ENCODE data around the gene SPATA2L.

Gene SPATA2L

DNA sequence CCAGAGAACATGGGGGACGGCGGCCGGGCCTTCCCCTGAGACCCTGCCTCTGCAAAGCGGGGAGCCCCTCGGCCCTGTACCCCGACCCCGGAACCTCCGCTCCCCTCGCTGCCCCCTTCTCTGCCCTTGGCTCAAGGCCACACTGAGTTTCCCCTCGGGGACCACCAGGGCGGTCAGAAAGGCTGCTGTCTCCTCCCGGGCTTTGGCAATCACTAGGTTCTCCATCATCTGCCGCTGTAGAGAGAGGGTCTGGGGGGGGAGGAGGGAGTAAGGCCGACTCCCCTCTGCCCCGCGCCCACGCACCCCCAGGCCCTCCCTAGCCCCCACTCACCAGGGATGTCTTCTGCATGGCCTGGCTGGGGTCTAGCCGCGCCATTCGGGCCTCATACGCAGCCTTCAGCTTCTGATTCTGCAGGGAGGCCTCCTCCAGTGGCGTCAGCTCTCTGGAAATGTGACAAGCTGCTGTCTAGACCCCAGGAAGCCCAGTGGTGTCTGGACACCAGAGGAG, 10.8 kb upstream of the SPATA2L start:
- DNase-seq (ENCODE audit: low read depth): no peak
- TF ChIP-seq, protein P1, sequence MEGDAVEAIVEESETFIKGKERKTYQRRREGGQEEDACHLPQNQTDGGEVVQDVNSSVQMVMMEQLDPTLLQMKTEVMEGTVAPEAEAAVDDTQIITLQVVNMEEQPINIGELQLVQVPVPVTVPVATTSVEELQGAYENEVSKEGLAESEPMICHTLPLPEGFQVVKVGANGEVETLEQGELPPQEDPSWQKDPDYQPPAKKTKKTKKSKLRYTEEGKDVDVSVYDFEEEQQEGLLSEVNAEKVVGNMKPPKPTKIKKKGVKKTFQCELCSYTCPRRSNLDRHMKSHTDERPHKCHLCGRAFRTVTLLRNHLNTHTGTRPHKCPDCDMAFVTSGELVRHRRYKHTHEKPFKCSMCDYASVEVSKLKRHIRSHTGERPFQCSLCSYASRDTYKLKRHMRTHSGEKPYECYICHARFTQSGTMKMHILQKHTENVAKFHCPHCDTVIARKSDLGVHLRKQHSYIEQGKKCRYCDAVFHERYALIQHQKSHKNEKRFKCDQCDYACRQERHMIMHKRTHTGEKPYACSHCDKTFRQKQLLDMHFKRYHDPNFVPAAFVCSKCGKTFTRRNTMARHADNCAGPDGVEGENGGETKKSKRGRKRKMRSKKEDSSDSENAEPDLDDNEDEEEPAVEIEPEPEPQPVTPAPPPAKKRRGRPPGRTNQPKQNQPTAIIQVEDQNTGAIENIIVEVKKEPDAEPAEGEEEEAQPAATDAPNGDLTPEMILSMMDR (IDR thresholded peaks at IDR 0.05; ENCODE audit: insufficient read depth, low read depth, low read length, missing control alignments): no peak
- peak overlapping the region; percentile 84 for H3K4me3 ChIP-seq (ENCODE audit: low read depth, low read length)

DNA sequence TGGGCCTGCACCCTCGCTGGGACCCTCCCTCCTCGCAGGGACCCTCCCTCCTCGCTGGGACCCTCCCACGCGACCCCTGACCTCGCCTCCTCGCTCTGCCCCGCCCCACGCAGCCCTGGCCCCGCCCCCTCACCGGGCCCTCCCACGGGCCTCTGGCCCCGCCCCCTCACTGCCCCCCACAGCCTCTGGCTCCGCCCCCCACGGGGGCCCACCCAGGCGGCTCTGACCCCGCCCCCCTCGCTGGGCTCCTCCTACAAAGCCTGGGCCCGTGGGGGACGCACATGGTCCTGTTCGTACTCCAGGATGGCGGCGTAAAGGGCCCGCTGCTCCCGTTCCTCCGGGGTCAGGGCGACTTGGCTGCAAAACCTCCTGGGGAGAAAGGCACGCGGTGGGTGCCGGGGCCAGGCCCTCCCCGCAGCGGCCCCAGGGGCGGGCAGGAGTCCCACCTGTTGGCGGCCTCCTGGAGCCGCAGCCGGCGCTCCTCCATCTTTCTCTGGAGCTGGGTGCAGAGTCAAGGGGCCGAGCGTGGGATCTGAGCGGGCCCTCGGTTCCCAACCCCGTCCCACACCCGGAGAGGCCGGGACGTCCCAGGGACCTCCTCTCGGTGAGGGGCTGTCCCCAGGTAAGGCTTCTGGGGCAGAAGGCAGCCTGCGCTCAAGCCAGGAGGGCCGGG, 10.2 kb upstream of the SPATA2L start:
- H3K4me3 ChIP-seq (ENCODE audit: low read depth, low read length): peak overlapping the region; percentile 84
- TF ChIP-seq, protein P1 (IDR thresholded peaks at IDR 0.05; ENCODE audit: insufficient read depth, low read depth, low read length, missing control alignments): no peak
- peak; percentile 91 for DNase-seq (ENCODE audit: low read depth)

DNA sequence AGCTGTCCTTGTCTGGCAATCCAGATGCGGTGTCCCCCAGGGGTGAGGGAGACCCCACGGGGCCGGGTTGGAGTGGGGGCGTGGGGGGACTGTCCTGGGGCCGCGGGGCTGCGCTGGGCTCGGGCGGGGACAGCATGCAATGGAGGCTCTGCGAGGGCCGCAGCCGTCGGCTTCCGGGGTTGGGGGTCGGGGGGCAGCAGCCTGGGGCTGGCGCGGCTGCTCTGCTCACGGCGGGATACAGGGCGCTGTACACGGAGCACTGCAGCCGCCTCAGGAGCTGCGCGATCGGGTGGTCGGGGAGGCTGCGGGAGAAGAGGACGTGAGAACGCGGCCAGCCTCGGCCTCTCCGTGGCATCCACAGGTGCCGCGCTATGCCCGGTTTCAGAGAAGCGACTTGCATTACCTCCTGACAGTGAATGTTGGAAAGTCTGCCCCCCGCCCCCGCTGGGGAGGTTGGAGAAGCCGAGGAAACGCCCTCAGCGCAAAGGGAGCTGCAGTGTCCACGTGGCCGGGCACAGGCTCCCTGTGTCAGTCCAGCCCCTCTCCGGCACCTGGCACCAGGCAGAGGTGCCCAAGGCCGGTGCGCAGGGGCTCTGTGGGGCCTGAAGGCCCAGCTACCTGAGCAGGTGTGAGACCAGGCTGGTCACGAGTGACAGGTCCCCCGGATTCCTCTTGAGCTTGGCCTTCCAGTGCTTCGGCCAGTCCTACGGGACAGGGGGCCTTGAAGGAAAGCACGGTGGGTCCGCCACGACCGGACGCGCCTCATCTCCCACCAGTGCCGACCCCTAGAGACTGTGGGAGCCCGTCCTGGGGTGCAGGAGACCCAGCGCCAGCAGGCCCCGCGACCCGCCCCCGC, 9.4 kb upstream of the SPATA2L start:
- TF ChIP-seq, protein P1 (IDR thresholded peaks at IDR 0.05; ENCODE audit: insufficient read depth, low read depth, low read length, missing control alignments): no peak
- no peak for DNase-seq (ENCODE audit: low read depth)
- H3K4me3 ChIP-seq (ENCODE audit: low read depth, low read length): no peak overlapping the region

DNA sequence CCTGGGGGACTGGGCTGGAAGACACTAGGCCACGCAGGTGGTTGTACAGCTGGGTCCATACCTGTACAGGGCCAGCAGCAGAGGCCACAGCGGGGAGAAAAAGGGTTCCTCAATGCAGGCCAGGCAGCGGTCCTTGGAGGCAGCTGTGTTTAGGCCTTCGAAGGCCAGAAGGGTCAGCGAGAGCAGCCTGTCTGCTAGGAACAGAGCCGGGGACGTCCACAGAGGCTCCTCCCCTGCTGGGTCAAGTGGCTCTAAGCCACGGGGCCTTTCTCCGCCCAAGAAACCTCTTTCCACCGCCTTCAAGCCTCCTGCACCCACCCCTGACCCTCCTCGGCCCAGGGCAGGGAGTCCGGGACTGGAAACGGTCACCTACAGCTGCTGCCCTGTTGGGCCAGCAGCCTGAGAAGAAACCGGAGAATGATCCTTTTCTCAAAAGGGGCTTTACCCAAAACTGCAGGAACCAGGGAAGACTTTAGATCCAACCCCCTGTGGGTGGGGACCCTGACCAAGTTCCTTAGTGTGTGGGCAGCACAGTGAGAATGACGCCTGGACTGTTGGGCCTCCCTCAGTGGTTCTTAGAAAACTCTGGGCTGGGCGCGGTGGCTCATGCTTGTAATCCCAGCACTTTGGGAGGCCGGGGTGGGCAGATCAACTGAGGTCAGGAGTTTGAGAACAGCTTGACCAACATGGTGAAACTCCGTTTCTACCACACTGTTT, 8.4 kb upstream of the SPATA2L start:
- TF ChIP-seq, protein P1 (IDR thresholded peaks at IDR 0.05; ENCODE audit: insufficient read depth, low read depth, low read length, missing control alignments): no peak
- H3K4me3 ChIP-seq (ENCODE audit: low read depth, low read length): no peak overlapping the region
- no peak for DNase-seq (ENCODE audit: low read depth)

DNA sequence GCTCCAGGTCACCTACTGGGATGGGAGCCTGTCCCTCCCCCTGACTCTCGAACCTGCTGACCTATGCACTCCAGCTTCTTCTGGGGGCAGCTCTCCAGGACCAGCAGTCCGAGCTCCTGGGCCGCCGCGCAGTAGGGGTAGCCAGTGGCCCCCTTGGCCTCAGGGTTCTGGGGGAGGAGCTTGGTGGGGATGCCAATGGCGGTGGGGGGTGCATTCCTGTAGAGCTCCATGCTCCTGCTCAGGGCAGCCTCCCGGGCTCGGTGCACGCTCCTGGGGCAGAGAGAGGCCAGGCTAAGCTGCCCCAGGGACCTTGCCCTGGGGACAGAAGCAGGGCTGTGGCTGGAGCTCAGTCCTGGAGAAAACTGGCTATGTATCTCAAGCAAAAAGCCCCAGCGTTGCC, 7.7 kb upstream of the SPATA2L start:
- no peak overlapping the region for H3K4me3 ChIP-seq (ENCODE audit: low read depth, low read length)
- TF ChIP-seq, protein P1 (IDR thresholded peaks at IDR 0.05; ENCODE audit: insufficient read depth, low read depth, low read length, missing control alignments): no peak
- no peak for DNase-seq (ENCODE audit: low read depth)

DNA sequence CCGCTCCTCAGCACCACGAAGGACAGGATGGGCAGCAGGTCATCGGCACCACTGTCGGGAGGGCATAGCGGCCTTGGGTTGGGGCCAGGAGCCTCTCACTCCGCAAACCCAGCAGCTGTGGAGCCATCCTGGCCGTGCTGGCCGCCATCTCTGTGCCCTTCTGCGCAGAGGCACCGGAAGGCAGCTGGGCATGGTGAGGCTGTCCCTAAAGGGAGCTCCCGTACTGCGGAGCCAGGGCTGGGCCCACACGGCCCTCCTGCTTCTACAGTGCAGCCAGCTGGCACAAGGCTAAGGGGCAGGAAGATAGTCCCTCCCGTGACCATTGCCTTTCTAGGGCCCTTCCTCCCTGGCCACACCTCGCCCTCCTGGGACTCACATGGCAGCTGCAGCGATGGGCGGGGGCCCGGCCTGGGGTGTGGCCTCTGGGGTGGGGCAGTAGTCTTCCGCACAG, 7.0 kb upstream of the SPATA2L start:
- TF ChIP-seq, protein P1 (IDR thresholded peaks at IDR 0.05; ENCODE audit: insufficient read depth, low read depth, low read length, missing control alignments): no peak
- DNase-seq (ENCODE audit: low read depth): no peak
- no peak overlapping the region for H3K4me3 ChIP-seq (ENCODE audit: low read depth, low read length)

Measured in GM12865 (cell line).